B cell (primary cell): ENCODE data around the gene DGKB. TPM values are rescaled to one million over a fixed set of nuclear protein-coding genes. Genes with fewer than 3 reads are reported as not detected.

Source experiments
- ATAC-seq: fragments of 200-7000 bp; cut with Tn5 transposase; one replicate; pipeline ENCODE4 v1.10.0; 2021; ENCODE audit warnings: low read depth, mild to moderate bottlenecking, moderate number of reproducible peaks, moderate library complexity
- CTCF ChIA-PET: fragments of 350-600 bp; sonication (Branson Sonifier 250); formaldehyde crosslinking; loops from one replicate; lab custom pipeline; 2021; ENCODE audit warnings: antibody characterized with exemption, inconsistent platforms; lab: Charles Lee
- POLR2A ChIA-PET: fragments of 350-600 bp; sonication (Branson Sonifier 250); formaldehyde crosslinking; loops from one replicate; lab custom pipeline; 2021; ENCODE audit warnings: antibody characterized with exemption; lab: Charles Lee
- DNase-seq: peaks from one replicate; pipeline ENCODE4 v3.0.0; 2013
- H2AFZ ChIP-seq: 2 replicates; pipeline ENCODE4 v1.6.1; 2012; ENCODE audit warnings: mild to moderate bottlenecking, low read depth, low read length; ENCODE audit not compliant: insufficient read depth, poor library complexity, severe bottlenecking
- H3K27ac ChIP-seq, 2 donors: 1 replicate in 1 of 2; 2 replicates in 1 of 2; pipeline ENCODE4 v1.5.1; 2012 to 2013; ENCODE audit warnings: low read length in 2 of 2, mild to moderate bottlenecking in 2 of 2, moderate library complexity in 1 of 2
- H3K27me3 ChIP-seq, 4 experiments: fragments of 200-600 bp in 1 of 4; sonication (generic) in 1 of 4; replicated peaks in 1 of 4; 1 replicate in 2 of 4; 2 replicates in 2 of 4; pipeline versions ENCODE4 v1.6.1 to v1.7.0; 2013 to 2016; ENCODE audit warnings: low read length in 3 of 4, mild to moderate bottlenecking in 2 of 4, mixed read lengths in 1 of 4, moderate library complexity in 1 of 4; ENCODE audit not compliant: insufficient read depth in 4 of 4, control insufficient read depth in 3 of 4; ENCODE audit errors: control extremely low read depth in 1 of 4
- H3K36me3 ChIP-seq, 2 experiments: replicated peaks in 1 of 2; 1 replicate in 1 of 2; 2 replicates in 1 of 2; pipeline versions ENCODE4 v1.6.1 to v1.7.1; 2013; ENCODE audit warnings: low read length in 1 of 2; ENCODE audit not compliant: insufficient read depth in 2 of 2, control insufficient read depth in 1 of 2; ENCODE audit errors: control extremely low read depth in 1 of 2, extremely low read depth in 1 of 2
- H3K4me1 ChIP-seq, 2 donors: fragments of 200-600 bp in 1 of 2; sonication (generic) in 1 of 2; 1 replicate in 1 of 2; 2 replicates in 1 of 2; pipeline versions ENCODE4 v1.5.1 to v1.6.1; 2013 to 2017; ENCODE audit warnings: low read length in 2 of 2; ENCODE audit not compliant: control insufficient read depth in 2 of 2, insufficient read depth in 2 of 2
- H3K4me2 ChIP-seq: replicated peaks from 2 replicates; pipeline ENCODE3; 2012; ENCODE audit warnings: mild to moderate bottlenecking, low read depth, low read length; ENCODE audit not compliant: poor library complexity, severe bottlenecking
- H3K4me3 ChIP-seq, 5 experiments: fragments of 200-600 bp in 1 of 5; sonication (generic) in 1 of 5; 1 replicate in 3 of 5; 2 replicates in 2 of 5; pipeline versions ENCODE4 v1.5.1 to v1.7.0; 2011 to 2016; ENCODE audit warnings: low read length in 4 of 5, mild to moderate bottlenecking in 4 of 5, low read depth in 2 of 5, control low read depth in 1 of 5, moderate library complexity in 1 of 5; ENCODE audit not compliant: insufficient read depth in 1 of 5; ENCODE audit errors: control extremely low read depth in 1 of 5, extremely low read depth in 1 of 5
- H3K79me2 ChIP-seq: fragments of 200-600 bp; sonication (generic); one replicate; pipeline ENCODE4 v1.6.0; 2016; ENCODE audit warnings: low read length; ENCODE audit not compliant: control insufficient read depth, insufficient read depth
- H3K9ac ChIP-seq: fragments of 200-600 bp; sonication (generic); 2 replicates; pipeline ENCODE4 v1.6.1; 2017; ENCODE audit warnings: mild to moderate bottlenecking, low read length, moderate library complexity
- H3K9me3 ChIP-seq, 3 donors: one replicate each; pipeline versions ENCODE4 v1.6.1 to v1.7.1; 2013; ENCODE audit warnings: low read length in 2 of 3; ENCODE audit not compliant: control insufficient read depth in 2 of 3, insufficient read depth in 1 of 3; ENCODE audit errors: control extremely low read depth in 1 of 3
- H4K20me1 ChIP-seq: 2 replicates; pipeline ENCODE4 v1.6.0; 2012; ENCODE audit warnings: mild to moderate bottlenecking, low read length; ENCODE audit not compliant: insufficient read depth, control insufficient read depth, poor library complexity, severe bottlenecking
- H3K27ac Mint-ChIP-seq: one replicate; pipeline ENCODE4 v1.8.0; 2021; ENCODE audit warnings: mixed read lengths
- H3K27me3 Mint-ChIP-seq: one replicate; pipeline ENCODE4 v1.8.0; 2021; ENCODE audit warnings: mixed read lengths
- H3K4me1 Mint-ChIP-seq: one replicate; pipeline ENCODE4 v1.8.0; 2021; ENCODE audit warnings: mixed read lengths
- H3K4me3 Mint-ChIP-seq: one replicate; pipeline ENCODE4 v1.8.0; 2021; ENCODE audit warnings: mixed read lengths
- H3K9me3 Mint-ChIP-seq: one replicate; pipeline ENCODE4 v1.8.0; 2022; ENCODE audit warnings: mixed read lengths; ENCODE audit not compliant: insufficient read depth
- EZH2 ChIP-seq: IDR thresholded peaks from 2 replicates; pipeline ENCODE4 v1.6.1; 2012; ENCODE audit warnings: borderline replicate concordance, low read depth, mild to moderate bottlenecking, moderate library complexity, low read length; ENCODE audit not compliant: insufficient read depth, poor library complexity, severe bottlenecking
- WGBS: methylation state at CpG from one replicate; pipeline ENCODE4 v1.1.5; 2013; ENCODE audit warnings: missing lambda C conversion rate; ENCODE audit not compliant: insufficient coverage; 5-methylcytosine and 5-hydroxymethylcytosine counted together
- intact Hi-C: fragments of 100-400 bp; cut with micrococcal nuclease; formaldehyde crosslinking; loops from one replicate; pipeline ENCODE4 v1.10.0; 2022
- polyA plus RNA-seq: library from polyadenylated mRNA; depleted of rRNA; stranded (reverse); fragments of >200 nt; gene quantifications from 2 replicates; pipeline ENCODE4 v1.2.3, GENCODE V29; 2012
- total RNA-seq, 2 donors: library from RNA; stranded (reverse); fragments of 120-200 nt in 1 of 2; gene quantifications; 1 replicate in 1 of 2; 2 replicates in 1 of 2; pipeline versions ENCODE4 v1.2.3 to v1.2.4, GENCODE V29; 2013 to 2022
- TF ChIP-seq, protein P1 (sequence below): fragments of 200-600 bp; IDR thresholded peaks from one replicate; pipeline ENCODE4 v1.8.0; 2022; ENCODE audit warnings: antibody characterized with exemption, mild to moderate bottlenecking

The DGKB gene
- total and polyA plus RNA-seq, 2 donors (not counting 1 experiment from before 2014, with no cell fraction given): not detected

DNA sequence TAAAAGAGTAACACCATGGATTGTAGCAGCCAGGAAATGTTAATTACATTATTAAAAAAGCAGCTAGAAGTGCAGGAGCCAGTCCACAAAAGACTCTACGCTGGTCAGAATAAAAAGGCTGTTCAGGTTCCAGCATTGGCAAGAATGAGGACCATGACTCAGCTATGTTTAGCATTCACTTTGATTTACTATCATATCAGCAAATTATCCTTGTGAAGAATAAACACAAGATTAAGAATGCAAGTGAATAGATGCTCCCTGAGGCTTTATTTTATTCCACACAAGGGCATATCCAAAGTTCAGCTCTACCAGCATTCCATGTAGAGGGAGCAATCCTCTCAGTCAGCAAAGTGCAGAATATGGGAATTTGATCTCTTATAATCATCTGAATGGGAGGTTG is 13.6 kb downstream of the DGKB start:
- intact Hi-C loops: no loop called here
- Histone ChIP-seq H4K20me1 (no peaks in the 10 kb centered on the region), H3K79me2 (no peaks in the 10 kb centered on the region), H3K36me3 (no peaks in the 10 kb centered on the region), H3K4me3 (no peak overlapping the region), H3K9ac (no peak overlapping the region), H3K9me3 (no peaks in the 10 kb centered on the region), H3K4me1 (no peaks in the 10 kb centered on the region), H3K27me3 (no peaks in the 10 kb centered on the region), H3K27ac (no peak overlapping the region), H2AFZ (no peak overlapping the region), H3K4me2 (no peak overlapping the region)
- Mint-ChIP-seq H3K4me1 (no peaks in the 10 kb centered on the region), H3K27ac (no peak overlapping the region), H3K4me3 (no peak overlapping the region), H3K27me3 (no peaks in the 10 kb centered on the region), H3K9me3 (no peaks in the 10 kb centered on the region)
- no CpG with 5 or more reads among the region's 1 CpG for WGBS
- ChIA-PET CTCF (interaction anchor here (1.1 kb wide), 1 partner anchor 8 kb away, joined by 3 read pairs; no protein-coding TSS in a partner anchor), POLR2A (no interaction called here)
- TF ChIP-seq, protein P1, sequence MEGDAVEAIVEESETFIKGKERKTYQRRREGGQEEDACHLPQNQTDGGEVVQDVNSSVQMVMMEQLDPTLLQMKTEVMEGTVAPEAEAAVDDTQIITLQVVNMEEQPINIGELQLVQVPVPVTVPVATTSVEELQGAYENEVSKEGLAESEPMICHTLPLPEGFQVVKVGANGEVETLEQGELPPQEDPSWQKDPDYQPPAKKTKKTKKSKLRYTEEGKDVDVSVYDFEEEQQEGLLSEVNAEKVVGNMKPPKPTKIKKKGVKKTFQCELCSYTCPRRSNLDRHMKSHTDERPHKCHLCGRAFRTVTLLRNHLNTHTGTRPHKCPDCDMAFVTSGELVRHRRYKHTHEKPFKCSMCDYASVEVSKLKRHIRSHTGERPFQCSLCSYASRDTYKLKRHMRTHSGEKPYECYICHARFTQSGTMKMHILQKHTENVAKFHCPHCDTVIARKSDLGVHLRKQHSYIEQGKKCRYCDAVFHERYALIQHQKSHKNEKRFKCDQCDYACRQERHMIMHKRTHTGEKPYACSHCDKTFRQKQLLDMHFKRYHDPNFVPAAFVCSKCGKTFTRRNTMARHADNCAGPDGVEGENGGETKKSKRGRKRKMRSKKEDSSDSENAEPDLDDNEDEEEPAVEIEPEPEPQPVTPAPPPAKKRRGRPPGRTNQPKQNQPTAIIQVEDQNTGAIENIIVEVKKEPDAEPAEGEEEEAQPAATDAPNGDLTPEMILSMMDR: no peak
- TF ChIP-seq EZH2: no peak
- ATAC-seq: no peak
- DNase-seq: no peak

DNA sequence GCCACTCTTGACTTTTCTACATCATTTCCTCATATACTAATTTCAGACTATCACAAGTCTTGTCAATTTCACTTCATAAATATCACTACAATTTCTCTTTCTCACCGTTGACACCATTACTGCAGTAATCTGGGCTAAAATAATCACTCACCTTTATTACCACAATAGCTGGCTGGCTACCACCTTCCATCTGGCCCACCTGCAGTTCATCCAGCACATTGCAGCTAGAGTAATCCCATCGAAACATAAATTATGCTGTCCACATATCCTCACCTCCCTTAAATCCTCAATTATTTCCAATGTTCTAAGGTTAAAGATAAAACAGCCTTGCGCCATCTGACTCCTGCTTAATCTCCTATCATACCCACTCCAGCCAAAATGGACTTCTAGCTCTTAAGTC is 16.0 kb downstream of the DGKB start:
- Histone ChIP-seq H3K36me3 (no peaks in the 10 kb centered on the region), H3K4me2 (no peak overlapping the region), H4K20me1 (no peaks in the 10 kb centered on the region), H3K27me3 (no peaks in the 10 kb centered on the region), H3K4me3 (no peak overlapping the region), H3K79me2 (no peaks in the 10 kb centered on the region), H3K9ac (no peak overlapping the region), H3K27ac (no peak overlapping the region), H2AFZ (no peak overlapping the region), H3K4me1 (no peaks in the 10 kb centered on the region), H3K9me3 (no peaks in the 10 kb centered on the region)
- no peaks in the 10 kb centered on the region for H3K27me3 Mint-ChIP-seq
- DNase-seq (no peak), ATAC-seq (no peak)
- TF ChIP-seq, protein P1: no peak
- TF ChIP-seq EZH2: no peak
- H3K27ac Mint-ChIP-seq: no peak overlapping the region
- ChIA-PET CTCF (no interaction called here), POLR2A (no interaction called here)
- no peaks in the 10 kb centered on the region for H3K9me3 Mint-ChIP-seq
- no peak overlapping the region for H3K4me3 Mint-ChIP-seq
- 81% methylated on average over 3 of the region's 3 CpGs for WGBS
- intact Hi-C loops: no loop called here
- H3K4me1 Mint-ChIP-seq: no peaks in the 10 kb centered on the region
